HepG2 (cell line): Measurements from ENCODE around the gene UACA. TPM values are rescaled to one million over a fixed set of nuclear protein-coding genes. Genes with fewer than 3 reads are reported as not detected.
A peak's percentile ranks its signal among the peaks of the same experiment; 100 is the strongest.

ENCODE experiments used
- ERF ChIP-seq: IDR thresholded peaks from 2 replicates; pipeline ENCODE4 v1.6.1; 2018; ENCODE audit warnings: missing biosample characterization, missing genetic modification reagents
- FOXA1 ChIP-seq, 2 experiments: fragments of 450-650 bp in 1 of 2; sonication (generic) in 1 of 2; formaldehyde crosslinking in 1 of 2; IDR thresholded peaks; 2 replicates each; pipeline versions ENCODE4 v1.4.0 to v1.6.1; 2016 to 2020; ENCODE audit warnings: missing genetic modification reagents in 1 of 2
- FOXC1 ChIP-seq: sonication (generic); formaldehyde crosslinking; IDR thresholded peaks from 2 replicates; pipeline ENCODE4 v1.8.0; 2022; ENCODE audit warnings: mild to moderate bottlenecking, missing genetic modification reagents, borderline replicate concordance
- HOXA7 ChIP-seq: sonication (generic); formaldehyde crosslinking; IDR thresholded peaks from 2 replicates; pipeline ENCODE4 v1.8.1; 2022; ENCODE audit warnings: mild to moderate bottlenecking, missing genetic modification reagents, moderate library complexity
- MAF1 ChIP-seq: sonication (generic); formaldehyde crosslinking; IDR thresholded peaks from 2 replicates; pipeline ENCODE4 v1.5.0; 2020; ENCODE audit warnings: missing genetic modification reagents, borderline replicate concordance
- MAFF ChIP-seq: IDR thresholded peaks from 2 replicates; pipeline ENCODE4 v1.6.1; 2011; ENCODE audit warnings: low read depth, low read length, improper control_type of control experiment
- PHF5A ChIP-seq: IDR thresholded peaks from one replicate; pipeline ENCODE4 v1.6.1; 2018; ENCODE audit warnings: low read depth, missing genetic modification reagents; ENCODE audit not compliant: unreplicated experiment
- RBFOX2 ChIP-seq: fragments of 200-400 bp; formaldehyde crosslinking; IDR thresholded peaks from 2 replicates; pipeline ENCODE4 v1.6.1; 2017; ENCODE audit warnings: low read depth, mild to moderate bottlenecking, low read length
- SALL1 ChIP-seq: sonication (generic); formaldehyde crosslinking; IDR thresholded peaks from 2 replicates; pipeline ENCODE4 v1.8.0; 2022; ENCODE audit warnings: mild to moderate bottlenecking, missing genetic modification reagents
- SKIL ChIP-seq: sonication (generic); formaldehyde crosslinking; IDR thresholded peaks from 2 replicates; pipeline ENCODE4 v1.8.0; 2022; ENCODE audit warnings: missing genetic modification reagents, mild to moderate bottlenecking, moderate library complexity, borderline replicate concordance
- TBX3 ChIP-seq: fragments of 450-650 bp; IDR thresholded peaks from 2 replicates; pipeline ENCODE4 v1.6.1; 2017; ENCODE audit warnings: antibody characterized with exemption, mild to moderate bottlenecking, inconsistent platforms, borderline replicate concordance
- ZBTB34 ChIP-seq: sonication (generic); formaldehyde crosslinking; IDR thresholded peaks from 2 replicates; pipeline ENCODE4 v1.8.0; 2022; ENCODE audit warnings: mild to moderate bottlenecking, missing genetic modification reagents
- ZBTB43 ChIP-seq: sonication (generic); formaldehyde crosslinking; conservative IDR thresholded peaks from 2 replicates; pipeline ENCODE4 v1.4.0; 2020; ENCODE audit warnings: missing genetic modification reagents
- ZBTB8A ChIP-seq: sonication (generic); formaldehyde crosslinking; IDR thresholded peaks from 2 replicates; pipeline ENCODE4 v1.4.0; 2020; ENCODE audit warnings: mild to moderate bottlenecking, low read depth, missing genetic modification reagents, borderline replicate concordance
- ZFAT ChIP-seq: sonication (generic); formaldehyde crosslinking; conservative IDR thresholded peaks from 2 replicates; pipeline ENCODE4 v1.8.1; 2023; ENCODE audit warnings: missing genetic modification reagents, inconsistent platforms
- ZFP41 ChIP-seq: sonication (generic); formaldehyde crosslinking; IDR thresholded peaks from 2 replicates; pipeline ENCODE4 v1.4.0; 2020; ENCODE audit warnings: mild to moderate bottlenecking, missing genetic modification reagents, borderline replicate concordance
- ZGPAT ChIP-seq: IDR thresholded peaks from 2 replicates; pipeline ENCODE4 v1.6.1; 2016; ENCODE audit warnings: mild to moderate bottlenecking
- ZNF18 ChIP-seq: sonication (generic); formaldehyde crosslinking; IDR thresholded peaks from 2 replicates; pipeline ENCODE4 v1.8.0; 2022; ENCODE audit warnings: mild to moderate bottlenecking, missing genetic modification reagents; ENCODE audit not compliant: insufficient replicate concordance
- ZNF792 ChIP-seq: IDR thresholded peaks from 2 replicates; pipeline ENCODE4 v1.6.1; 2016
- polyA plus RNA-seq, 8 experiments: library from polyadenylated mRNA; depleted of rRNA in 3 of 8; stranded (reverse) in 7 of 8; unstranded in 1 of 8; fragments of >200 nt; fragmentation: Illumina TruSeq in 4 of 8; extraction: Trizol in 4 of 8; gene quantifications; 2 replicates each; pipeline versions ENCODE4 v1.2.1 to v1.2.3, GENCODE V29; 2011 to 2016; ENCODE audit warnings: low read depth in 4 of 8, missing spikeins in 1 of 8, mixed read lengths in 1 of 8; ENCODE audit not compliant: insufficient read depth in 1 of 8
- total RNA-seq, 5 experiments: library from RNA; depleted of rRNA; stranded (reverse); fragments of >200 nt; fragmentation: Illumina TruSeq; extraction: Trizol; gene quantifications; 2 replicates each; pipeline ENCODE4 v1.2.3, GENCODE V29; 2016; ENCODE audit warnings: low read depth in 1 of 5
- TF ChIP-seq, protein P1 (sequence below): sonication (generic); formaldehyde crosslinking; conservative IDR thresholded peaks from 2 replicates; pipeline ENCODE4 v1.4.0; 2020; ENCODE audit warnings: missing genetic modification reagents

The UACA gene
- total and polyA plus RNA-seq, 2 of the 13 experiments (the other 11 are each of a cell fraction or from before 2014, with no cell fraction given), result 17.8 to 39.2 TPM

DNA sequence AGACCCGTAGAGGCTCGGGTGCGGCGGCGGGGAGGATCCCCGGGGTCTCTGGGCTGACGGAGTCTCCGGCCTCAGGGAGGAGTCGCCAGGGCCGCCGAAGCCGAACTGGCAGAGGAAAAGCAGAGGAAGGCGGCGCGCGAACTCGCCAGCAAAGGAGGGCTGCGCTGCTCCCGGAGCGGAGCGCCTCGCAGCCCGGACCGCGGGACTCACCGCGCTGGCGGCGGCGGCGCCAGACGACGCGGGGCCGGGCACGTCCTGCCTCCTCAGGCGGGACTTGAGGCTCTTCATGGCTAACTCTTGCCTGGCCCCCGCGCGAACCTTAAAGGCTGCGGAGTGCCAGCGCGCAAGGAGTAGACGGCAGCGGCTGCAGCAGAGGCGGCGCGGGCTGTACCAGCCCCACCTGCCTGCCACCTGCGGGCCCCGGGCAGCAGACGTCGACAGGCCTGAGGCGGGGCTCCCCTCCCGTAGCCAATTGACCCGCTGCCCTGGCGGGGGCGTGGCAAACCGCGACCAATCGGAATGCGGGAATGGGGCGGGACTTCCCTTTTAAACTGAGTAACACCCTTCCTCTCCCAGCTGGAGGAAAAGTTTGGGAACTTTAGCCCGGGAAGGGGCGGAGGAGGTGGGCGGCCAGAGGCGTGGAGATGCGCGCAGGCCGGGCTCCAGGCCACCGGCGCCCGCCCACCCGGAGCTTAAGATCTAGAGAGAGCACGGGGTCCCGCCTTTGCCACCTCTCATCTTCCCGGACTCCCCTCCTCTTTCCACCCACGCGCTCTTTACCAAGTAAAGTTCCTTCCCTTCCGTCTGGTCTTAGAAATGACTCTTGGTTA is at the start of gene UACA (continued):
- TF ChIP-seq ZFAT (CRISPR knock-in tag) (no peak), FOXA1 (IDR thresholded peaks at IDR 0.05) (no peak), FOXA1 (CRISPR knock-in tag; IDR thresholded peaks at IDR 0.05) (no peak), PHF5A (CRISPR knock-in tag) (no peak), MAFF (no peak), MAF1 (CRISPR knock-in tag) (peak; percentile 31; the same call in 1 of the 2 replicates), ZNF792 (CRISPR knock-in tag) (no peak; the same call in 1 of the 2 replicates), ZBTB8A (peak; percentile 95), HOXA7 (no peak), TBX3 (no peak), ZBTB43 (CRISPR knock-in tag) (peak; percentile 74), ZNF18 (peak; percentile 64), SALL1 (CRISPR knock-in tag) (peak; percentile 79), FOXC1 (no peak), ERF (CRISPR knock-in tag) (no peak), ZGPAT (CRISPR knock-in tag) (peak; percentile 41), RBFOX2 (peak; percentile 84), ZBTB34 (0 out of 2 replicates have a peak, but pooled peaks have one; percentile 36), ZFP41 (CRISPR knock-in tag) (0 out of 2 replicates have a peak, but pooled peaks have one; percentile 66), SKIL (CRISPR knock-in tag) (no peak)
- TF ChIP-seq, protein P1, sequence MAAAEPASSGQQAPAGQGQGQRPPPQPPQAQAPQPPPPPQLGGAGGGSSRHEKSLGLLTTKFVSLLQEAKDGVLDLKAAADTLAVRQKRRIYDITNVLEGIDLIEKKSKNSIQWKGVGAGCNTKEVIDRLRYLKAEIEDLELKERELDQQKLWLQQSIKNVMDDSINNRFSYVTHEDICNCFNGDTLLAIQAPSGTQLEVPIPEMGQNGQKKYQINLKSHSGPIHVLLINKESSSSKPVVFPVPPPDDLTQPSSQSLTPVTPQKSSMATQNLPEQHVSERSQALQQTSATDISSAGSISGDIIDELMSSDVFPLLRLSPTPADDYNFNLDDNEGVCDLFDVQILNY (CRISPR knock-in tag), result peak; percentile 64
